SK-N-SH (cell line): Measurements from ENCODE around the gene COL26A1.

ENCODE experiments used
- EZH2phosphoT487 ChIP-seq: fragments of 200-600 bp; sonication (generic); IDR thresholded peaks from 2 replicates; pipeline ENCODE4 v1.6.1; 2017; ENCODE audit warnings: low read depth, mixed run types, mild to moderate bottlenecking, antibody characterized with exemption, moderate library complexity, borderline replicate concordance
- JUND ChIP-seq: IDR thresholded peaks from 2 replicates; pipeline ENCODE4 v1.4.0; 2012
- POLR2AphosphoS5 ChIP-seq: IDR thresholded peaks from 2 replicates; pipeline ENCODE4 v1.6.1; 2012; ENCODE audit warnings: low read depth, low read length
- RCOR1 ChIP-seq: fragments of 150-350 bp; IDR thresholded peaks from 2 replicates; pipeline ENCODE4 v1.6.1; 2017; ENCODE audit warnings: antibody characterized with exemption, low read length
- RFX5 ChIP-seq: IDR thresholded peaks from 2 replicates; pipeline ENCODE4 v1.6.1; 2012; ENCODE audit warnings: mild to moderate bottlenecking, improper control_type of control experiment, low read length
- SIN3A ChIP-seq: IDR thresholded peaks from 2 replicates; pipeline ENCODE4 v1.6.1; 2012; ENCODE audit warnings: low read depth, mild to moderate bottlenecking, low read length, moderate library complexity, borderline replicate concordance
- TCF12 ChIP-seq: IDR thresholded peaks from 2 replicates; pipeline ENCODE4 v1.4.0; 2012
- YY1 ChIP-seq: IDR thresholded peaks from 2 replicates; pipeline ENCODE4 v1.4.0; 2012; ENCODE audit warnings: low read depth, mild to moderate bottlenecking
- TF ChIP-seq, protein P1 (sequence below): fragments of 200-600 bp; sonication (generic); IDR thresholded peaks from 2 replicates; pipeline ENCODE4 v1.6.1; 2017; ENCODE audit warnings: antibody characterized with exemption, mild to moderate bottlenecking, moderate library complexity

DNA sequence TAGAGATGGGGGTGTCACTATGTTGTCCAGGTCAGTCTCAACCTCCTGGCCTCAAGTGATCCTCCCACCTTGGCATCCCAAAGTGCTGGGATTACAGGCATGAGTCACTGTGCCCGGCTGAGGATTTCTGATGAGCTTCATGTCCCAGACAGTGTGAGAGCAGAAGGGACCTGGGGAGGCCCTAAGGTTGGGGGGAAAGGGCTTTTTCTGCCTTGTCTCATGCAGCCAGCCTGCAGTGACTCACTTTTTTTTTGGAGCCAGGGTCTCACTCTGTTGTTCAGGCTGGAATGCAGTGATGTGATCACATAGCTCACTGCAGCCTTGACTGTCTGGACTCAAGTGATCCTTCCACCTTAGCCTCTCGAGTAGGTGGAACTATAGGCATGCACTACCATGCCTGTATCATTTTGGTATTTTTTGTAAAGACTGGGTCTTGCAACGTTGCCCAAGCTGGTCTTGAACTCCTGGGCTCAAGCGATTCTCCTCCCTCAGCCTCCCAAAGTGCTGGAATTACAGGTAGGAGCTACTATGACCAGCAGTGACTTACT is 14.6 kb downstream of the COL26A1 start:
- TF ChIP-seq TCF12 (no peak), RCOR1 (no peak), YY1 (no peak), JUND (no peak), RFX5 (no peak), POLR2AphosphoS5 (no peak), SIN3A (no peak), EZH2phosphoT487 (no peak)
- TF ChIP-seq, protein P1, sequence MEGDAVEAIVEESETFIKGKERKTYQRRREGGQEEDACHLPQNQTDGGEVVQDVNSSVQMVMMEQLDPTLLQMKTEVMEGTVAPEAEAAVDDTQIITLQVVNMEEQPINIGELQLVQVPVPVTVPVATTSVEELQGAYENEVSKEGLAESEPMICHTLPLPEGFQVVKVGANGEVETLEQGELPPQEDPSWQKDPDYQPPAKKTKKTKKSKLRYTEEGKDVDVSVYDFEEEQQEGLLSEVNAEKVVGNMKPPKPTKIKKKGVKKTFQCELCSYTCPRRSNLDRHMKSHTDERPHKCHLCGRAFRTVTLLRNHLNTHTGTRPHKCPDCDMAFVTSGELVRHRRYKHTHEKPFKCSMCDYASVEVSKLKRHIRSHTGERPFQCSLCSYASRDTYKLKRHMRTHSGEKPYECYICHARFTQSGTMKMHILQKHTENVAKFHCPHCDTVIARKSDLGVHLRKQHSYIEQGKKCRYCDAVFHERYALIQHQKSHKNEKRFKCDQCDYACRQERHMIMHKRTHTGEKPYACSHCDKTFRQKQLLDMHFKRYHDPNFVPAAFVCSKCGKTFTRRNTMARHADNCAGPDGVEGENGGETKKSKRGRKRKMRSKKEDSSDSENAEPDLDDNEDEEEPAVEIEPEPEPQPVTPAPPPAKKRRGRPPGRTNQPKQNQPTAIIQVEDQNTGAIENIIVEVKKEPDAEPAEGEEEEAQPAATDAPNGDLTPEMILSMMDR = no peak
